GM21526 (cell line): Measurements from ENCODE around the gene TRIP10.
"Not testable (repeated sequence)": the region's sequence is repeated elsewhere in the genome, so short reads cannot be mapped to it uniquely, and the experiment has no call there.

Experiments
- ATAC-seq: cut with Tn5 transposase; IDR thresholded peaks from one replicate; pipeline ENCODE4 v1.9.1; 2021; ENCODE audit warnings: moderate library complexity; ENCODE audit not compliant: unreplicated experiment, low FRiP score

The TRIP10 gene

DNA sequence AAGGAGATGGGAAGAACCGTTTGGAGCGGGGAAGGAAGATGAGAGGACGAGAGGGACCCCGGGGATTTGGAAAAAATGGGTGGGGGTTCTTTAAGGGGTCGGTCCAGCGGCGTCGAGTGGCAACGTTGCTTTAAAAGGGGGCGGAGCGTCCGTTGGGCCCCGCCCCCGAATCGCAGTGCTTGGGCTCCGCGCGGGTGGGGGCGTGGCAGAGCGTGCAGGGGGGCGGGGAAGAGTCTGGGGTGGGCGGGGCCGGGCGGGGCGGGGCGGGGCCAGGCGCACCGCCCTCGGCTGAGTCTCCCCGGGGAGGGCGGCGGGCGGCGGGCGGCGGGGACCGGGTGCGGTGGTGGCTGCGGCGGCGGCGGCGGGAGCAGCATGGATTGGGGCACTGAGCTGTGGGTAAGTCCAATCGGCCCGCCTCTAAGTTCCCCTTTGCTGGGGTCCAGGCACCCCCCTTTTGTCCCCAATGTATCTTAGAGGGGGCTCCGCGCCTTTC lies at the start of gene TRIP10:
TSS of gene TRIP10 (plus strand) at position 291 of the 493 bp plus-strand sequence. CDS start at position 373, 82 bp downstream.
- ATAC-seq: no peak

GRCh38 chr19:6690160-6690885 lies 49.2 kb upstream of the TRIP10 start:
- ATAC-seq: no peak

- no peak for ATAC-seq
These were observed 48.1 kb upstream of the TRIP10 start for GRCh38 chr19:6691342-6691741.

DNA sequence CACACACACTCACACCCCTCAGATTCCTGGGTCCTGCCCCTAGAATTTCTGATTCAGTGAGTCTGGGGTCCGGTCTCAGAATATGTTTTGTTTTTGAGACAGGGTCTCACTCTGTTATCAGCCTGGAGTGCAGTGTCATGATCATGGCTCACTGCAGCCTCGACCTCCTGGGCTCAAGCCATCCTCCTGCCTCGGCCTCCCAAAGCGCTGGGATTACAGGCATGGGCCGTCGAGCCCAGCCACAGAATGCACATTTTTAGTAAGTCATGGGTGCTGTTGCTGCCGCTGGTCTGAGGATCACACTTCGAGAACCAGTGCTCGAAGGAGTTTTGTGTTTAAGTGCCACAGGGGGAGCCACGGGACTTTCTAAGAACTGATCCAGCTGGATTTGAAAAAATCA lies 47.5 kb upstream of the TRIP10 start:
- ATAC-seq: no peak

DNA sequence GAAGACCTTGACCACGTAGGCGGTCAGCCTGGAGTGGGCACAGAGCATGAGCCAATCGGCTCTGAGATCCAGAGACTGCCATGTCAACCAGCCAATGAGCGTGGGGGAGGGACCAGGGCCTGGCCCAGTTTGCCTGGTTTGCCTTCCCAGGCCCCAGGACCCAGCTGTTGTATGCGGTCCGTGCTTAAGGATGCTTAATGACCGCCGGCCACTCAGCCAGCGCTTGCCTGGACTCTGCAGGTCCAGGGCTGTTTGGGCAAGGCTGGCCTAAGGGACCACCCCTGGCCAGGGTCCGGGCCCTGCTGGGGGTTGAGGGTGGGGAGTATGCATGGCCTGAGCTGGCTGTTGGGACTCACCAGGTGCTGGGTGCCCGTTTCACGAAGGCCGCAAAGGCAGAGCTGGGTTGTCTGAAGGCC lies 46.4 kb upstream of the TRIP10 start:
- no peak for ATAC-seq

- no peak for ATAC-seq
These were observed 45.8 kb upstream of the TRIP10 start for GRCh38 chr19:6693681-6694080.

- ATAC-seq: no peak
These were observed 45.2 kb upstream of the TRIP10 start for GRCh38 chr19:6694147-6694815.

GRCh38 chr19:6696239-6696820 lies 43.1 kb upstream of the TRIP10 start:
- ATAC-seq: no peak

DNA sequence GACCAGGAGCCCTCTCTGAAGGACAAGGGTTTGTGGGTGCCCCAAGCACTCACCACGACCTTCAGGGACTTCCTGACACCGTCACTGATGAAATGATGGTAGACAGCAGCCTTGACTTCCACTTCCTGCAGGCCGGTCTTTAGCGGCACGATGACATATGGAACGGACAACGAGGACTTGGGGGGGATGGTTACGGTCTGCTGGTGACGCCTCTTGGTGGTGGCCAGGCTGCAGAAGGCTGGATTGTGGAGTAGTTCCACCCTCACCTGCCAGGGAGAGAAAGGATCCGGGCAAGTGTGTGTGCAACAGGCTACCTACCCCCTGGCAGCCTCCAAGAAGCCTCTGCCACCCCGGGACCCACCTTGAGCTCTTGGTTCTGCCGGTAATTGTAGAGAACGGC lies 42.2 kb upstream of the TRIP10 start:
- ATAC-seq: no peak

DNA sequence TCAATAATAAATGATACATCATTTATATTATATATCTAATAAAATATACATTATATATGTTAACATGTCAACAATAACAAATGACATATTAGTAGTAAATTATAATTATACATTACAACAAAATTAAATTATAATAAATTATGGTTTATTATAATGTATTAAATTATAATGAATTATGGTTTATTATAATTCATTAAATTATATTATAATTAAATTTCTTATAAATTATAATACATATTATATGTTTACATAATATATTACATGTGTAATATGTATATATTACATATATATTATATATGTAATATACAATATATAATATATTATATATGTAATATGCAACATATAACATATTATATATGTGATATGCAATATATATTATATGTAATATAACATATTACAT lies 39.5 kb upstream of the TRIP10 start:
- ATAC-seq: no peak

- no peak for ATAC-seq
These were observed 38.7 kb upstream of the TRIP10 start for GRCh38 chr19:6700586-6701316.

GRCh38 chr19:6705931-6706632 lies 33.4 kb upstream of the TRIP10 start:
- no peak for ATAC-seq

GRCh38 chr19:6706633-6706958 lies 32.9 kb upstream of the TRIP10 start:
- no peak for ATAC-seq

- no peak for ATAC-seq
These were observed 32.3 kb upstream of the TRIP10 start for GRCh38 chr19:6707011-6707657.

DNA sequence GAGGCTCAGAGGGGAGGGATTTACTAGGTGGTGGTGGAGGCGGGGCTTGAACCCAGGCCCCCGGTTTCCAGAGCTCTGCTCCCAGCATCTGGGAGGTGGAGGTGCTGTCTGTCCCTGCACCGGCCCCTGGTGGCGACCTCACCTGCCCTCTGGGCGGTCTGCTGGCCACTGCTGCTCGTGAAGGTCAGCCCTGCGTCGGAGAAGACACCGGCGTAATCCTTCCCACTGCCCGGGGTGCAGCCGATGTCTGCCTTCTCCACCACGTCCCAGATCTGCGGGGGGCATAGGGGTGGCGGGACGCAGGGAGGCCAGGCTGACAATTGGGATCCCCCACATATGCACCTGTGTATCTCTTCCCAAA lies 31.8 kb upstream of the TRIP10 start:
- no peak for ATAC-seq

DNA sequence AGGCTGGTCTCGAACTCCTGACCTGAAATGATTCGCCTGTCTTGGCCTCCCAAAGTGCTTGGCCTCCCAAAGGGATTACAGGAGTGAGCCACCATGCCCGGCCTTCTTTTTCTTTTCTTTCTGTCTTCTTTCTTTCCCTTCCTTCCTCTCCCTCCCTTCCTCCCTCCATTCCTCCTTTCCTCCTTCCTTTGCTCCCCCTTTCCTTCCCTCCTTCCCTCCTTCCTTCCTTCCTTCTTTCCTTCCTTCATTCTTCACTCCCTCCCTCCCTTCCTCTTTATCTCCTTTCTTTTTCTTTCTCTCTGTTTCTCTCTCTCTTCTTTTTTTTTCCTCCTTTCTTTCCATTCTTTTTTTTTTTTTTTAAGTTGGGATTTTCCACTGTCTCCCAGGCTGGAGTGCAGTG lies 31.1 kb upstream of the TRIP10 start:
- no peak for ATAC-seq

DNA sequence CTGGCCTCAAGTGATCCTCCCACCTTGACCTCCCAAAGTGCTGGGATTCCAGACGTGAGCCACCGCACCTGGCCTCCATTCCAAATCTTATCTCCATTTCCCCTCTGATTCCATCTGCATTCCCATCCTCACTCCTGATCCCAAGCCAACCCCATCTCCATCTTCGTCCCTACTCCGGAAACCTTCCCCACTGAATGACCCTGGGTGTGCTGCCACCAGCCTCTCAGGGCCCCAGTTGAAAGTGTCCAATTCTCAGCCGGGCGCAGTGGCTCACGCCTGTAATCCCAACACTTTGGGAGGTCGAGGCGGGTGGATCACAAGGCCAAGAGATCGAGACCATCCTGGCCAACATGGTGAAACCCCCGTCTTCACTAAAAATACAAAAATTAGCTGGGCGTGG lies 30.6 kb upstream of the TRIP10 start:
- ATAC-seq: not testable (repeated sequence)

DNA sequence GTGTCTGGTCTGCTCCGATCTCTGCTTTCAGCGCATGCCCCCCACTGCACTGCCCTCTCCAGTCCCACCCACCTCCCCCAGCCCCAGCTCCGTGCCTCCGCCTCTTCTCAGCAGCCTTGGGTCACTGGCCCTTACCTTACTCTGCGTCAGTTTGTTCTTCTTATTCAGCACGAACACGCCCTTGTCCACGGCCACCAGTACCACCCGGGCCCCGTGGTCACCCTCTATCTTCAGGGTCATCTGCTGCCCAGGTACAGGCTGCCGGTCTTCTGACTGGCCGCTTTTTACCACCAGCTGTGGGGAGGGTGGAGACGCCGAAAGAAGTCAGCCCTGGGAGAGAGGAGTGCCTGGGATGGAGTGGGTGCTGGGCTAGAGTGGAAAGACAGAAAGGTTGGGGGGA lies 29.9 kb upstream of the TRIP10 start:
- ATAC-seq: no peak

GRCh38 chr19:6710273-6711077 lies 29.0 kb upstream of the TRIP10 start:
- ATAC-seq: no peak

- no peak for ATAC-seq
These were observed 28.5 kb upstream of the TRIP10 start for GRCh38 chr19:6711078-6711361.
